AG04449 (cell line): ENCODE measurements around the gene HDC.

ENCODE experiments used
- CTCF ChIA-PET: fragments of 350-600 bp; formaldehyde crosslinking; extraction: SDS; loops from one replicate; lab custom pipeline; 2021; ENCODE audit warnings: antibody characterized with exemption; lab: Yijun Ruan, JAX
- POLR2A ChIA-PET: fragments of 400-600, 350-600 bp; formaldehyde crosslinking; extraction: SDS; loops from one replicate; lab custom pipeline; 2020; ENCODE audit warnings: antibody characterized with exemption, inconsistent platforms; lab: Yijun Ruan, JAX
- DNase-seq: peaks from one replicate; pipeline ENCODE4 v3.0.0-alpha.2; 2010; ENCODE audit warnings: low read depth, low spot score
- H3K4me3 ChIP-seq: 2 replicates; pipeline ENCODE4 v1.5.1; 2011; ENCODE audit warnings: low read depth, mild to moderate bottlenecking, control low read depth, low read length
- TF ChIP-seq, protein P1 (sequence below): IDR thresholded peaks from one replicate; pipeline ENCODE4 v1.5.1; 2011; ENCODE audit warnings: mild to moderate bottlenecking, moderate library complexity, low read length, control low read depth, inconsistent platforms; ENCODE audit not compliant: insufficient read depth; ENCODE audit errors: missing control alignments

The HDC gene, protein sequence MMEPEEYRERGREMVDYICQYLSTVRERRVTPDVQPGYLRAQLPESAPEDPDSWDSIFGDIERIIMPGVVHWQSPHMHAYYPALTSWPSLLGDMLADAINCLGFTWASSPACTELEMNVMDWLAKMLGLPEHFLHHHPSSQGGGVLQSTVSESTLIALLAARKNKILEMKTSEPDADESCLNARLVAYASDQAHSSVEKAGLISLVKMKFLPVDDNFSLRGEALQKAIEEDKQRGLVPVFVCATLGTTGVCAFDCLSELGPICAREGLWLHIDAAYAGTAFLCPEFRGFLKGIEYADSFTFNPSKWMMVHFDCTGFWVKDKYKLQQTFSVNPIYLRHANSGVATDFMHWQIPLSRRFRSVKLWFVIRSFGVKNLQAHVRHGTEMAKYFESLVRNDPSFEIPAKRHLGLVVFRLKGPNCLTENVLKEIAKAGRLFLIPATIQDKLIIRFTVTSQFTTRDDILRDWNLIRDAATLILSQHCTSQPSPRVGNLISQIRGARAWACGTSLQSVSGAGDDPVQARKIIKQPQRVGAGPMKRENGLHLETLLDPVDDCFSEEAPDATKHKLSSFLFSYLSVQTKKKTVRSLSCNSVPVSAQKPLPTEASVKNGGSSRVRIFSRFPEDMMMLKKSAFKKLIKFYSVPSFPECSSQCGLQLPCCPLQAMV

DNA sequence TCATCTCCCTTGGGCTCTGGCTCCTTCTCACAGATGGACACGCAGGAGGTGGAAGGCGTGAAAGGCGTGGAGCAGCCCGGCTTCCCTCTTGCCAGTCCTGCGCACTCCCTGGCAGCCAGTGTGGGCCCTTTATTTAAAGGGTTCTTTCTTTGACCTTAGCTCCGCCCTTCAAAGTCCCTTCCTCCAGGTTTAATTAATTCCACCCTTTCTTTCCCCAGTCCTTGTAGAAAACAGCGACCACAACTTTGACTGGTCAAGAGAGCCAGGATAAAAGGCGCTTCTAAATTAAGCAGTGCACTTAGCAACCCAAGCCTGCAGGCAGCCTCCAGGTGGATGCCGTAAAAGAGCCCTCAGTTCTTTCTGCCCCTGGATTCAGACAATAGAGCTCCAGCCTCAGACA, at the start of gene HDC:
TSS of gene HDC (minus strand) at position 107 of the 400 bp plus-strand sequence. CDS start at position 4, 103 bp downstream.
- TF ChIP-seq, protein P1, sequence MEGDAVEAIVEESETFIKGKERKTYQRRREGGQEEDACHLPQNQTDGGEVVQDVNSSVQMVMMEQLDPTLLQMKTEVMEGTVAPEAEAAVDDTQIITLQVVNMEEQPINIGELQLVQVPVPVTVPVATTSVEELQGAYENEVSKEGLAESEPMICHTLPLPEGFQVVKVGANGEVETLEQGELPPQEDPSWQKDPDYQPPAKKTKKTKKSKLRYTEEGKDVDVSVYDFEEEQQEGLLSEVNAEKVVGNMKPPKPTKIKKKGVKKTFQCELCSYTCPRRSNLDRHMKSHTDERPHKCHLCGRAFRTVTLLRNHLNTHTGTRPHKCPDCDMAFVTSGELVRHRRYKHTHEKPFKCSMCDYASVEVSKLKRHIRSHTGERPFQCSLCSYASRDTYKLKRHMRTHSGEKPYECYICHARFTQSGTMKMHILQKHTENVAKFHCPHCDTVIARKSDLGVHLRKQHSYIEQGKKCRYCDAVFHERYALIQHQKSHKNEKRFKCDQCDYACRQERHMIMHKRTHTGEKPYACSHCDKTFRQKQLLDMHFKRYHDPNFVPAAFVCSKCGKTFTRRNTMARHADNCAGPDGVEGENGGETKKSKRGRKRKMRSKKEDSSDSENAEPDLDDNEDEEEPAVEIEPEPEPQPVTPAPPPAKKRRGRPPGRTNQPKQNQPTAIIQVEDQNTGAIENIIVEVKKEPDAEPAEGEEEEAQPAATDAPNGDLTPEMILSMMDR: no peak
- CTCF ChIA-PET: no interaction called here
- POLR2A ChIA-PET: no interaction called here
- H3K4me3 ChIP-seq: no peak within 1 kb of the TSS
- no peak for DNase-seq

DNA sequence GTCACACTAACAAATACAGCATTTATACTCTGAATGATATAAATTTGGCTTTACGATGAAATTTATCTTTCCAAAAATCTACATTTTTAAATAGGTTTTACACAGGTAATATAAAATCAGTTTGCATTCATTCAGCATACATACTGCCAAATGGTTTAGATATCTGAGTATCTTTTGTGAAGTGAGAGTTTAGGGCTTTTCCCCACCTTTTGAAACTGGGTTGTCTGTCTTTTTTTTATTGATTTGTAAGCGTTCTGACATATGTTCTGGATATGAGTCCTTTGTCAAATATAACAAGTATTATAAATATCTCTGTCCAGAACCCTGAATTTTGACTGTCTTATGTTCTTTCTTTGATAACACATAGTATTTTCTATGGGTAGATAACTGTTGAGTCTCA, 47.1 kb upstream of the HDC start:
- CTCF ChIA-PET: interaction anchor here (7.1 kb wide), 1 partner anchor 162 kb away, joined by 189 read pairs; no protein-coding TSS in a partner anchor
- DNase-seq: no peak

DNA sequence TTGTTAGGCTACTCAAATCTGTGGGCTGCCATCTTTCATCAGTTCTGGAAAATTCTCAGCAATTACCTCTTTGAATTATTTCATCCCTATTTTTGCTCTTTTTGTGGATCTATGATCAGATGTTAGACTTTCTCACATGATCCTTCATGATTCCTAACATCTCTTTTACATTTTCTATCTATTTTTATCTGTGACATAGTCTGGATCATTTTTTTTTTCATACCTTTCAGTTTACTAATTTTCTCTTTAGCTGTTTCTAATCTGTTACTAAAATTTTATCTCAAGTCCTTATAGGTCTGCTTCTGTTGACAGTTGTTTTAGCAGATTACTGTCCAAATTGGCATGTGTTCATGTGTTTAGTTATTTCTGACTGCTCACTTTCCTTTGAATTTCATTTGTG, 42.3 kb upstream of the HDC start:
- ChIA-PET POLR2A (no interaction called here), CTCF (interaction anchor here (1.1 to 1.5 kb wide), 2 partner anchors 8 to 10 kb away, joined by 4 to 5 read pairs; no protein-coding TSS in a partner anchor)
- no peak overlapping the region for H3K4me3 ChIP-seq
- TF ChIP-seq, protein P1: no peak
- DNase-seq: no peak

More for the DNA sequence above, 47.1 kb upstream of the HDC start:
- TF ChIP-seq, protein P1: no peak
- no peak overlapping the region for H3K4me3 ChIP-seq
- POLR2A ChIA-PET: no interaction called here

DNA sequence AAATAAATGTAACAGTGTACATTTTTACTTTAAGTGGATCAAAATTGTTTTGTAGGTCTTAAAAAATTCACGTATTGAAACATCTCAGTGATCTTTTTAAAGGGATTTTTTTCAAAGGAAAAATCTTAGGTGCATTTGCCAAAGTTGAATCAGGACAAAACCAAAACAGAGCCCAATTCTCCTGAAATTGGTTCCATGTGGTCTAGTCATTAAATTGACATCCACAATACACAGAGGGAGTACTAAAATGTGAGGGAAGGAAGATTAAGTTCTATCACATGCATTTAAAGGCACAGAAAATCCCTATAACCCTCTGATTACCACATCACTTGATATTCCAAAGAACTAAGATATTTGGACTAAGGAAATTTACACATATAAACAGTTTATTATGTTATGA, 39.3 kb upstream of the HDC start:
- POLR2A ChIA-PET: interaction anchor here (0.6 kb wide), 1 partner anchor 49 kb away, joined by 3 read pairs; no protein-coding TSS in a partner anchor
- CTCF ChIA-PET: interaction anchor here (1.9 kb wide), 1 partner anchor 11 kb away, joined by 12 read pairs; no protein-coding TSS in a partner anchor

DNA sequence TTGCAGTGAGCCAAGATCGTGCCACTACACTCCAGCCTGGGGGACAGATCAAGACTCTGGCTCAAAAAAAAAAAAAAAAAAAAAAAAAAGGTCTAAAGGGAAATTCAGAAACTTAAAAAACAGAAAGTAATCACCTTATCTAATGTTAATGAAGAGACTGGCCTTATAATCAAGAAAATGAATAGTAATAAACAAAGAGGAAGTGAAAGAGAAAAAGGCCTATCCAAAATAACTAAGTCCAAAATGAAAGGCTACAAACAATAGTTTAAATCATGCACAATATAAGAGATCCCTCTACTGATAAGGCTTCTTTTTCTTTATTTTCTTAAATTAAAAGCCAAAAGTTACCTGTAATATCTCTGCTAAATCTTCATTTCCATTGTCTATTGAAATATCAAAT, 37.1 kb upstream of the HDC start:
- TF ChIP-seq, protein P1: no peak
- no peak for DNase-seq
- no peak overlapping the region for H3K4me3 ChIP-seq
- ChIA-PET CTCF (interaction anchor here (1.4 to 1.6 kb wide), 2 partner anchors 14 to 154 kb away, joined by 3 to 9 read pairs; no protein-coding TSS in a partner anchor), POLR2A (no interaction called here)

More for the DNA sequence above, 39.3 kb upstream of the HDC start:
- H3K4me3 ChIP-seq: no peak overlapping the region
- no peak for DNase-seq
- TF ChIP-seq, protein P1: no peak
